ENCODE results near the gene ARFIP2. TPM values are rescaled to one million over a fixed set of nuclear protein-coding genes. Genes with fewer than 3 reads are reported as not detected.

The ARFIP2 gene
- total RNA-seq, 4 donors from 2014 or later: 86.7 to 124 (median 96.2) TPM

DNA sequence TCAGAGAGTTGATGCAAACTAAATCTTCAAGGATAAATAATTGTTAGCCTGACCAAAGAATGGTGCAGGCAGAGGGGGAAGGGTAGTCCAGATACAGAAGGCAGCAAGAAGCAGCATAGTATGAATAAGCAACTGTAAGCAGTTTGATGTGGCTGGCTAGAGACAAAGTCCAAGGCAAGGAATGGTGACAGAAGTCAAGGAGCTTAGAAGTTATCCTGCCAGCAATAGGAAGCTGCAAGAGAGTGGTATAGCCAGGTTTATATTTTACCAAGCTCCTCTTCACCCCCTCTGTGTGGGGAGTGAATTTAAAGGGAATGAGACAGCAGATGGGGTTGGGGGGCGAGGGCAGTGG is 22.1 kb downstream of the ARFIP2 start:
- WGBS, 2 donors: 86 to 89% methylated on average over 1 of the region's 1 CpG
- no peak for DNase-seq
- peaks cover 21 to 34% of the 10 kb centered on the region in 2 donors for H3K36me3 ChIP-seq
- intact Hi-C loops (cut with DNase I): no loop called here
- TF ChIP-seq, protein P1, sequence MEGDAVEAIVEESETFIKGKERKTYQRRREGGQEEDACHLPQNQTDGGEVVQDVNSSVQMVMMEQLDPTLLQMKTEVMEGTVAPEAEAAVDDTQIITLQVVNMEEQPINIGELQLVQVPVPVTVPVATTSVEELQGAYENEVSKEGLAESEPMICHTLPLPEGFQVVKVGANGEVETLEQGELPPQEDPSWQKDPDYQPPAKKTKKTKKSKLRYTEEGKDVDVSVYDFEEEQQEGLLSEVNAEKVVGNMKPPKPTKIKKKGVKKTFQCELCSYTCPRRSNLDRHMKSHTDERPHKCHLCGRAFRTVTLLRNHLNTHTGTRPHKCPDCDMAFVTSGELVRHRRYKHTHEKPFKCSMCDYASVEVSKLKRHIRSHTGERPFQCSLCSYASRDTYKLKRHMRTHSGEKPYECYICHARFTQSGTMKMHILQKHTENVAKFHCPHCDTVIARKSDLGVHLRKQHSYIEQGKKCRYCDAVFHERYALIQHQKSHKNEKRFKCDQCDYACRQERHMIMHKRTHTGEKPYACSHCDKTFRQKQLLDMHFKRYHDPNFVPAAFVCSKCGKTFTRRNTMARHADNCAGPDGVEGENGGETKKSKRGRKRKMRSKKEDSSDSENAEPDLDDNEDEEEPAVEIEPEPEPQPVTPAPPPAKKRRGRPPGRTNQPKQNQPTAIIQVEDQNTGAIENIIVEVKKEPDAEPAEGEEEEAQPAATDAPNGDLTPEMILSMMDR (IDR thresholded peaks at IDR 0.05): no peak
- TF ChIP-seq POLR2A (IDR thresholded peaks at IDR 0.05): no peak
- no peaks in the 10 kb centered on the region for H3K9me3 ChIP-seq
- H3K27me3 ChIP-seq: no peaks in the 10 kb centered on the region
- H3K27ac ChIP-seq: no peak overlapping the region
- no peak overlapping the region for H3K4me3 ChIP-seq (replicated peaks in 1 of 3)
- no peaks in the 10 kb centered on the region for H3K4me1 ChIP-seq

DNA sequence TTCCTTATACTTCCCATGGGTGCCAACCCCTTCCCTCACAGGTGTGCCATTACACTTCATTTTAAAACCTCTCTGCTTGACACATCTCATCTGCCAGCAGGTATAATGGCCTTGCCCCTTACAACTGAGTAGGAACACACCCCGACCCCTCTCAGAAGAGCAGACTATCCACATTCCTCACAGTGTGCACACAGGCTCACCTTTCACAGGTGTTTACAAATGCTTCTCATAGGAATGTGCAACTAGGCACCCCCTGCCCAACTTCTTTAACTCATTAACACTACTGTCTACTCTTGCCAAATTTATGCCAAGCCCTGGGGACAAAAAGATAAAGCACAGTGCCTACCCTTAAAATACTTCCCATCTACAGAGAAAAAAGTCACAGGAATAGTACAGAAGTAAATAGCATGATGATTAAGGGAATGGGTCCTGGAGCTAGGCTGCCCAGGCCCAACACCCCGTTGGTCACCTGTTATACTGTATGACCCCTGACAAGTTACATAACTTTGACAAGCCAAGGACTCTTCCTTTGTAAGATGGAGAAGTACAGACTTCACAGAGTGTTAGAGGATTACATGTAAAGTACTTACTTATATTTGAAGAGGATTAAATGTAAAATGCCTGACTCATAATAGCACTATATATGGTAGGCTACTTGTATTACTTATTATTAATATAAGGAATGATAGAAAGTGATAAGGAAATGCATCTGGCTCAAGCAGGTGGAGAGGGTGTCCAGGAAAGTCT is 22.6 kb downstream of the ARFIP2 start:
- no peaks in the 10 kb centered on the region for H3K4me1 ChIP-seq
- no peak overlapping the region for H3K4me3 ChIP-seq (replicated peaks in 1 of 3)
- no peak overlapping the region for H3K27ac ChIP-seq
- peaks cover 21 to 34% of the 10 kb centered on the region in 2 donors for H3K36me3 ChIP-seq
- no peak for DNase-seq
- WGBS, 2 donors: 63 to 70% methylated on average over 2 of the region's 2 CpGs
- intact Hi-C loops (cut with DNase I): no loop called here
- no peaks in the 10 kb centered on the region for H3K27me3 ChIP-seq
- TF ChIP-seq, protein P1 (IDR thresholded peaks at IDR 0.05): no peak
- TF ChIP-seq POLR2A (IDR thresholded peaks at IDR 0.05): no peak
- H3K9me3 ChIP-seq: no peaks in the 10 kb centered on the region

DNA sequence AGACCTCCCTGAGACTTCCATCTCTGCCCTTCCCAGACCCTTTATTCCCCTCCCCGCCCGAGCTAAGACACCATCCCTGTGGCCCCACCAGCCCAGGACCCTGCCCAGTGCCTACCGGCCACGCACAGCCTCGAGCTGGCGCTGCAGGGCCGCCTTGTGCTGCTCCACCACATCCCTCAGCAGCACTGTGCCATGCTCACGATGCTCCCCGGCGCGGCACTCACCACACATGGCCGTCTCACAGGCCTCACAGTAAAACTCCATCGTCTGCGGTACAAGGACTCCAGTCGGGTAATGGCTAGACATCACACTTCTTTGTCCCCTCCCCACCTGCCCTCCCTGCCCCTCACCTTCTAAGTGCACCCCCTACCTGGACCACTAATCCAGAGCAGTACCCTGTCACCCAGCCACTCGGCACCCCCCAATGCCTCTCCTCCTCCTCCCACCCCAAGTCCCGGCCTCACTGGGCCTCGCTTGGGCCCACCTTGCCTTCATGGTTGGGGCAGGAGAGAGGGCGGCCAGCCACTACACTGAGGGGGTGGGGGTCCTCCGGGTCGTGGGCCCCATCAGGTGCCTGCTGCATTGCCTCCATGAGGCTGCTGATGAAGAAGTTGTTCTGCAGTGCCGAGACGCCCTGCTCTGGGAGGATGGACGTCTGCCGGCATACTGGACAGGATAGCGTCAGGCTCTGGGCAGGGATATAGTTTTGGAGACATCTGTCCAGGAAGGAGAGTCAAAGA is 23.4 kb downstream of the ARFIP2 start:
- no peak for DNase-seq
- no peak overlapping the region for H3K4me3 ChIP-seq (replicated peaks in 1 of 3)
- WGBS, 2 donors: 93 to 94% methylated on average over 14 to 26 of the region's 26 CpGs
- H3K9me3 ChIP-seq: no peaks in the 10 kb centered on the region
- no peak overlapping the region for H3K27ac ChIP-seq
- no peaks in the 10 kb centered on the region for H3K27me3 ChIP-seq
- intact Hi-C loops (cut with DNase I): no loop called here
- H3K36me3 ChIP-seq: peaks cover 21 to 34% of the 10 kb centered on the region in 2 donors
- TF ChIP-seq POLR2A (IDR thresholded peaks at IDR 0.05): no peak
- TF ChIP-seq, protein P1 (IDR thresholded peaks at IDR 0.05): no peak
- no peaks in the 10 kb centered on the region for H3K4me1 ChIP-seq

DNA sequence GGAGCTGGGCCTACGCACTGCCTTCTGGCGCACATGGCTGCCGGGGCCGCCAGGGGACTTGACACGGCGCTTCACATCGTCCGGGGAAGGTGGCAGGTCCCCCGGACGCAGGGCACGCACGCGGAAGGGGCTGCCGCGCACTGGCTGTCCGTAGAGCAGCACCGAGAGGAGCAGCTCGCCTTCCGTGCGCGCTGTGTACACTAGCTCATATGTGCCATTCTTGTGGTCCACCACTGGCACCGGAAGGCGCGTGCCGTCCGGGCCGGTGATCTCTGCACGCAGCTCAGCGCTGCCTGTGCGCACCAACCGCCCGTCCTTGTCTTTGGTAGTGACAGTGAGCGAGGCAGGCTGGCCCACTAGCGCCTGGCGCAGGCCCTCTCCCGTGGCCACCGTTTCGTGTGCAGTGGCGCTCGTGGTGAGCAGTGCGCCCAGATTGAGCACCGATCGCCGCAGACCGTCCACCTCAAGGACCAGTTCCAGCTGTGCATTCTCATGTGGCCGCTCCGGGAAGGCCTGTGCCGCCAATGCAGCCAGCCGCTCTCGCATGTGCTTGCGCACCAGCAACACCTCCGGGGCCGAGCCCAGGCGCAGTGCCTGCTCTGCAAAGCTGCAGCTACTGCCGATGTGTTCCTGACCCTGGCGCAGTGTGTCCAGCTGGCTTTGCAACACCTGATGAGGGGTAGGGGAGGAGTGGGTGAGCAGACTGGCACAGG is 24.6 kb downstream of the ARFIP2 start:
- TF ChIP-seq, protein P1 (IDR thresholded peaks at IDR 0.05): no peak
- no peak for TF ChIP-seq POLR2A (IDR thresholded peaks at IDR 0.05)
- H3K27ac ChIP-seq: no peak overlapping the region
- DNase-seq: no peak
- no peak overlapping the region for H3K4me3 ChIP-seq (replicated peaks in 1 of 3)
- 95 to 96% methylated on average over 32 to 38 of the region's 56 CpGs for WGBS, 2 donors
- peaks cover 21 to 36% of the 10 kb centered on the region in 2 donors for H3K36me3 ChIP-seq
- no peaks in the 10 kb centered on the region for H3K9me3 ChIP-seq
- intact Hi-C loops (cut with DNase I): no loop called here
- no peaks in the 10 kb centered on the region for H3K27me3 ChIP-seq
- H3K4me1 ChIP-seq: no peaks in the 10 kb centered on the region

All from thyroid gland (tissue), 4 donors.